ENCODE data around the gene NOTCH1.
A peak's percentile ranks its signal among the peaks of the same experiment; 100 is the strongest.
"Not testable (repeated sequence)": the region's sequence is repeated elsewhere in the genome, so short reads cannot be mapped to it uniquely, and the experiment has no call there.

The NOTCH1 gene

DNA sequence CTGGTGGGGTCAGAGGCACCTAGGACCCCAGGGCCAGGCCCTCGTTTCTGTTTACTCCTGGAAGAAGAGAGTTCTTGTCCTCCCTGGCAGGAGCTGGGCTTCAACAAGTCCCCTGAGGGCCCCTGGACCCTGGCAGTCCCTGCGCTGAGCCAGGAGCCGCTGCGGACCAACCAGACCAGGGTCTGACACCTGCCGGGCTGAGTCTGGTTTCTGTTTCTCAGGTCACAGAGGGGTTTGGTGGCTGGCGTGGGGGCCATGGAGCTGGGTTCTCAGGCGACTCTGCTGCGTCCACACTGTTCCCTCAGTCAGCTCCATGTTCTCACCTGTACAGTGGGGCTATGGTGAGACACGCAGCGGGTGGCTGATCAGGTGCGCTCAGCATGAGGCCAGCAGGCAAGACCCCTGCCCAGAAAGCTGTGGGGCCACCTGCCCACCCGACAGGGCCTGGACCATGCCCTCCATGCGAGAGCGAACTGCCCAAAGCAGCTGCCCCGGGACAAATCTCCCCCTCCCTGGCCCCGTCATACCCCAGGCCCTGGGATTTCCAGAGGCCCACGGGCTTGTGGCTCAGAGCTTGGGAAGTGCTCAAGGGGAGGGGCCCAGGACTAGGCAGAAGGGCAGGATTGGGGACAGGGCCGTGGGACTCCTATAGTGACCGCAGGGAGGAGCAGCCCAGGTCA is 17.9 kb upstream of the NOTCH1 start:
- DNase-seq, result no peak

DNA sequence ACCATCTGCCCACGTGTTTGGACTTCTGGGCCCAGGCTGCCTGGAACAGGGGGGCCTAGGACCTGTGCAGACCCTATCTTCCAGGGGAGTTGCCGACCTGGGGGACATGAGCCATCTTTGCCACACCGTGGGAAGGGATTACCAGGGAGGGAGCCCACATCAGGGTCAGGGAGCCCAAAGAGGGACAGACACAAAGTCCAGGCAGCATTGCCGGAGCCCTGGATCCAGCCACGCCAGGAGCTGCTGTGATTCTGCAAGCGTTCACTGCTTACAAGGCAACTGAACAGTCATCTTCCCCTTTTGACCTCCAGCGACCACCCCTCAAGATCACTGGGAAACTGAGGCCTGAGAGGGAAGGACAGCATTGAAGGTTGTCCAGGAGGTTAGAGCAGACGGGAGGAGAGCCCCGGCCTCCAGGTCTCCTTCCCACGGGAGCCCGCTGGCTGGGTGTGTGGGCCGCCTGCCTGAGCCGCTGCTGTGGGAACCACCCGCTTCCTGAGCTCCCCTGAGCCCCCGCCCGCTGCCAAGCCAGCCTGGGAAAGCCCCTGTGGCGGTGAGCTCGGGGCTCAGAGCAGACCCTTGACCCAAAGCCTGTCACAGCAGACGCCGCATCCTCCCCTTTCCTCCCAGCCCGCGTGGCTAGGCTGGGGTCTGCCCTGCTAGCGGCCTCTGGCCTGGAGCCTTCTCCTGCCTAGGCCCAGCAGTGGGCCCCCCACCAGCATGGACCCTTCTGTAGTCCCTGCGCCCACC is 17.1 kb upstream of the NOTCH1 start:
- DNase-seq, result no peak

DNA sequence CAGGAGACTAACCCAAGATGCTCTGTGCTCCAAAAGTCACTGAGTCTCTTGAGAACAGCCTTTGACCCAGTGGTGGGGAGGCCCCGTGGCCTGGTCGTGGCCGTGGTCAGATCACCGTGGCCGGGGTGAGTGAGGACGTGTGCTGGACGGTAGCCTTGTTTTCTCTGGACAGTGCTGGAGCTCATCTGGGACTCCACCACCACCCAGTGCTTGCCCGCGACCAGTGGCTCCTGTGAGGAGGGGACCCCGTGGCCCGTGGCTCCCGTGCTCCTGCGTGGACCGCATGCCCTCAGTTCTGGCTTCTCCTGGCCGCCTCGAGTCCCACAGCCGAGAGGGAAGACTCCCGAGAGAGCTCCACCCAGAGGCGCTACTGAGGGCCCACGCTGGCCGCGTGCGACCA is 15.9 kb upstream of the NOTCH1 start:
- no peak for DNase-seq

DNA sequence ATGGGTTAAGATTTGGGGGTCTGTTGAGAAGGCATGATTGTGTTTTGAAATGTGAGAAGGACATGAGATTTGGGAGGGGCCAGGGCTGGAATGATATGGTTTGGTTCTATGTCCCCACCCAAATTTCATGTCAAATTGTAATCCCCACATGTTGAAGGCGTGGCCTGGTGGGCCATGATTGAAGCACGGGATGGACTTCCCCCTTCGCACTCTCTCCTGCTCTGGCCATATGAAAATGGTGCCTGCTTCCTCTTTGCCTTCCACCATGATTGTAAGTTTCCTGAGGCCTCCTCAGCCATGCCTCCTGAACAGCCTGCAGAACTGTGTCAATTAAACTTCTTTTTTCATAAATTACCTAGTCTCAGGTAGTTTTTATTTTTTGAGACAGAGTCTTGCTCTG is 14.7 kb upstream of the NOTCH1 start:
- no peak for DNase-seq

DNA sequence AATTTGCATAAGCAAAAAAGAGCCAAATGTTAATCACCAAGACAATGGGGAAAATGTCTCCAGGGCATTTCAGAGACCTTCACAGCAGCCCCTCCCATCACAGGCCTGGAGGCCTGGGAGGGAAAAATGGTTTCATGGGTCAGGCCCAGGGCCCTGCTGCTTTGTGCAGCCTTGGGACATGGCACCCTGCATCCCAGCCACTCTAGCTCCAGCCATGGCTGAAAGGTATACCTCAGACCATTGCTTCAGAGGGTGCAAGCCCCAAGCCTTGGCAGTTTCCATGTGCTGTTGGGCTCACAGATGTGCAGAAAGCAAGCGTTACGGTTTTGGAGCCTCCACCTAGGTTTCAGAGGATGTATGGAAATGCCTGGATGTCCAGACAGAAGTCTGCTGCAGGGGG is 13.5 kb upstream of the NOTCH1 start:
- not testable (repeated sequence) for DNase-seq

DNA sequence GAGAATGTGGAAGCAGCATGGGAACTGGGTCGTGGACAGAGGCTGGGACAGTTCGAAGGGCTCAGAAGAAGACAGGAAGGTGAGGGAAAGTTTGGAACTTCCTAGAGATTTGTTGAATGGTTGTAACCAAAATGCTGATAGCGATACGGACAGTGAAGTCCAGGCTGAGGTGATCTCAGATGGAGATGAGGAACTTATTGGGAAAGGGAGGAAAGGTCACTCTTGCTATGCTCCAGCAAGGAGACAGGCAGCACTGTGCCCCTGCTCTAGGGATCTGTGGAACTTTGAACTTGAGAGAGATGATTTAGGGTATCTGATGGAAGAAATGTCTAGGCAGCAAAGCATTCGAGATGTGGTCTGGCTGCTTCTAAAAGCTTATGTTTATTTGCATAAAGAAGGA is 13.0 kb upstream of the NOTCH1 start:
- DNase-seq, result not testable (repeated sequence)

DNA sequence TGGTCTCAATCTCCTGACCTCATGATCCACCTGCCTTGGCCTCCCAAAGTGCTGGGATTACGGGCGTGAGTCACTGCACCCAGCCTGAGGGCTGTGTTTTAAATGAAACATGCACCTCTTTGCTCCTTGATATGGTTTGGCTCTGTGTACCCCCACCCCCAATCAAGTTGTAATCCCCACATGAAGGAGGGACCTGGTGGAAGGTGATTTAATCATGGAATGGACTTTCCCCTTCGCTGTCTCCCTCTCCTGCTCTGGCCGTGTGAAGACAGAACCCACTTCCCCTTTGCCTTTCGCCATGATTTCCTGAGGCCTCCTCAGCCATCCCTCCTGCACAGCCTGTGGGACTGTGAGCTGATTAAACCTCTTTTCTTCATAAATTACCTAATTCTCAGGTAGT is 12.5 kb upstream of the NOTCH1 start:
- DNase-seq, result no peak

DNA sequence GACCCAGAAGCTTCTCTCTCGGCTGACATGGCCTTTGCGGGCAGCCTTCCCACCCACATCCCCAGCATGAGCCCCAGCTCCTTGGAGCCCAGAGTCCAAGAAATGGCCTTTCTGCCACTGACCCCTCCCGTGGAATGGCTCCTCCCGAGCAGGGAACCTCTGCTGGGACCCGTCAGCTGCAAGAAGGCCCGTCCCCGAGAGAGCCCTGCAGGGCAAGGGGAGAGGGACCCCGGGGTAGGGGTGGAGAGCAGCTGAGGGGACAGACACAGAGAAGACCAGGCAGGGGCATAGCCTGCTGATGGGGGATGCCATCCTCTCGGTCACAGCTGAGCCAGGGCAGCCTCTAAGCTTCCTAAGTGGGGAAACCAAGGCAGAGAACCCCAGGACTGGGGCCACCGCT is 11.2 kb upstream of the NOTCH1 start:
- no peak for DNase-seq

DNA sequence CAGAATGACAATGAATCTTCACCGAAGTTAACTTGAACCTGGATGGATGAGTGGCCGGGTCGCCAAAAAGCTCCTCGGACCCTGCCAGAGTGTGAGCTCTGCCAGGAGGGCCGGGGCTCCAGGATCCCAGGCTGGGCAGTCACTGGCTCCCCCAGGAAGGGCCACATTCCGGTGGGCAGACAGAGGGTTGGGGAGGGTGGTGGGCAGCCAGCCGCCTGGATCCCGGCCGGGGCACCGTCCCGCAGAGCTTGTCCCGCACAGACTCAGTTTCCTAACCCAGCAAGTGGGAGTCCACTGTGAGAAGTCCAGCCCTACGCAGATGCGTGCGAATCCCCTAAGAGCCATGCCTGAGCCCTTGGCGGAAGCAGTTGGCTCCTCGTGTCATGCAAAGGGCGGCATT is 10.3 kb upstream of the NOTCH1 start:
- DNase-seq, result no peak

DNA sequence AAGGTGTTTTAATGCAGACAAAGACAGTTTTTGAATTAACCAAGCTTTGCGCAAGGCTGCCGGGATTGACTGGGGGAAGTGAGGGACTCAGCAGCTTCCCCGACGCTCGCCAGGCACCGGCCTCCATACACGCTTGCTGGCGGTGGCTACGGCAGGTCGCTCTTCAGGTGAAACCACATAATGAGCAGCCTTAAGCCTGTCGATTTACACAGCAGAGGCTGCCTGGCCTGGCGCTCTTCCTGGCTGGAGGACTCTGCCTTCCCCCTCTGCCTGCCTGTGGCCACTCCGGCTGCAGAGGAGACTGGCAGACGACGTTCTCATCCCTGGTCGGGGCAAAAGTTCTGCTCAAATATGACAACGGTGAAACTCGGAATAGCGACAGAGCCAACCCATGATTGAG is 9.0 kb upstream of the NOTCH1 start:
- DNase-seq, result no peak

DNA sequence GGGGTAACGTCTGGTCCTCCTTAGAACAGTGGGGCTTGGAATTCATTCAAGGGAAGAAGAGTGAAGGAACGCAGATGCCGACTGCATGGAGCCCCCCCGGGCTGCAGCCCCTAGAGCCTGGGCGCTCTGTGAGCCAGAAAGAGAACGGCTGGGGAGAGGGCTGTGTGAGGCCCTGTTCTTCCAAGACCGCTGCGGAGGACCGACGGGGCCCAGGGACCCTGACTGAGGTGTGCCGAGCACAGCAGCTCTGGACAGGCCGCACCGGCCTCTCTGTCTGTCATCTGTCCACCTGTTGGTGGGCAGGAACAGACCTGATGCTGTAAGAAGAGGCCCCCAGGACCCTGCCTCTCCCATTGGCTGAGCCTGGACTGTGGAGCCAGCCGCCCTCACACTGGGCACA is 7.7 kb upstream of the NOTCH1 start:
- no peak for DNase-seq

DNA sequence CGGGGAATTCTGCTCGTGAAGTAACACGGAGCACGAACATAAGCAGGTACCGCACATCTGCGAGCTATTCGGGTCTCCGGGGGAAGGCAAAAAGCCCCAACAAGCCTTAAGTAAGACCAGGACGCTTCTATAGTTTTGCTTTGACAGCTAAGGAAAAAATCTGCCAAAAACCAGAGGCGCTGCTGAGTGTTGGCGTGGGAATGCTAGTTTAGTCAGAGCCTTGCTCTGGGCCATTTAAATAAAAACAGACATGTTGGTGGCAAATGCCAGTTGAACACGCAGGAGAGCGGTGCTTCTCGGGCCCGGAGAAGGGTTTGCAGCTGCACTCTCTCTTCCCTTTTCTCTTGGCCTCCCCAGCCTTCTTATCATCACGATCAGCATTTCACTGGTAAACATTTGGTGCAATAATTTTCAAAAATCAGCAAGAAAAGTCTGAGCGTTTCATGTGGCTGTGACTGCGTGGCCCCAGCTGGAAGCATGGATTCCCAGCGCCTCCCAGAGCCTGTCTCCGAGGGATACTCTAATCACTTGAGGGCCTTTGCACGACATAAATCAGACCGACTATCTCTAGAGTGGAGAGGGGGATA is 6.4 kb upstream of the NOTCH1 start:
- DNase-seq, result no peak

DNA sequence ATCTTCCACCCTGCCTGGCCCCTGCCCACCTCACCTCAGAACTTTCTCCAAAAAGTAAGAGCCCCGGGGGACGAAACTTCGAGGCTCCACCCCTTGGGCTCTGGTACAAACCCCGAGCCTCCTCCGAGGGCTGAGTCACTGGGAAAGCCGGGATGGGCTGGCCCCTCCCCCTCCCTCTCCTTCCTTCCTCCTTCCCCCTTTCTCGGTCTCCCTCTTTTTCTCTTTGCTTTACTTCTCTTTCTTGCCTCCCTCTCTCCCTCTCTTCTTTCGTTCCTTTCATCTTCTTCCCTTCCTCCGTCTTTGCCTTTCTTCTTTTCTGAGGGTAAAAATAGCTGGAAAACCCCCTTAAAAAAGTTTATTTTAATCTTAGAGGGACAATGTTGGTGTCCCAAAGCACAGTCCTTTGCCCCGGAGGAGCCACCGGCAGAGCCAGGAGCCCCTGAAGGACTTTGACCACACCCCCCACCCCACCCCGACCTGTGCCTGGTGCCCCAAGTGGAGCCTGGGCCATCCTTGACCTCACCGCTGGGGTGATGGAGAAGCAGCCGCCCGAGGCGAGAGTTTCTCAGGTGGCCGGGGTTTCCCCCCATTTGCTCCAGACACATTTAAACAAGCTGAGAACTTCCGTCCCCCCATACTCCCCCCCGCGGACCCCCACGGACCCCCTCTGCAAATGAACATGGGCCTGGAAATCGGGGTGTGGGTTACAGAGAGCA is 5.7 kb upstream of the NOTCH1 start:
- DNase-seq, result no peak

DNA sequence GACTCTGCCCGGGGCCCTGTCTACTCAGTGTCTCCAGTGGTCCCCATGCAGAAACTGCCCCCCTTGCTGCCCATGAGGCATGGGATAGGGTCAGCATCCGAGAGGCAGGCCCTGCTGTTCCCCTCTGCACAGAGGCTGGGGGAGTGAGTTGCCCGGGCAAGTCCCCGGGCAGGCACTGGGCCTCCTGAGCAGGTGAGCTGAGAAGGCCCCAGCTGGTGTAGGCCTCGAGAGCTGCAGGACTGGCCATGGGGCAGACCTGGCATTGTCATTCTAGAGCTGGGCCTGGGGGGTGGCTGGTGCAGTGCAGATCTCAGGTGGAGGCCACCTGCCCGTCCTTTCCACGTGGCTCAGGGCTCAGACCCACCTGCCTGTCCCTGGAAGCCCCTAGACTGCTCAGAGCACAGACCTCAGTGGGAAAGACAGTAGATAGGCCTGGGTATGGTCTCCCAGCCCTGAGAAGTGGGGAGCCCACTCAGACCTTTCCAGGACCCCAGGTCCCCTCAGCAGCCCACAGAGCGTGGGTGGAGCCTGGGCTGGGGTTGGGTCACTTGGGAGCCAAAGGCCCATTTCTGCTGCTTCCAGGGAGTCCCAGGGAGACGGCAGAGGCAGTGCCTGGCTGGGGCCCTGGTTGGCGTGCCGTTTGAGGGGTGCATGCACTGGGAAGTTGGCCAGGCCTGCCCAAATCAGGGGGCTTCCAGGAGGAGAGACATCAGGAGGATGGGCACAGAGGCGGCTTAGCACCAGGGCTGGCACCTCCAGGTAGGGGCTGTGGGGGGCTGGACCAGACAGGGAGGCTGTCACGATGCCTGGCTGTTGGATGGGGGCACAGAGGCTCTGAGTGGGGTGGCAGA is 4.8 kb upstream of the NOTCH1 start:
- DNase-seq, result no peak

DNA sequence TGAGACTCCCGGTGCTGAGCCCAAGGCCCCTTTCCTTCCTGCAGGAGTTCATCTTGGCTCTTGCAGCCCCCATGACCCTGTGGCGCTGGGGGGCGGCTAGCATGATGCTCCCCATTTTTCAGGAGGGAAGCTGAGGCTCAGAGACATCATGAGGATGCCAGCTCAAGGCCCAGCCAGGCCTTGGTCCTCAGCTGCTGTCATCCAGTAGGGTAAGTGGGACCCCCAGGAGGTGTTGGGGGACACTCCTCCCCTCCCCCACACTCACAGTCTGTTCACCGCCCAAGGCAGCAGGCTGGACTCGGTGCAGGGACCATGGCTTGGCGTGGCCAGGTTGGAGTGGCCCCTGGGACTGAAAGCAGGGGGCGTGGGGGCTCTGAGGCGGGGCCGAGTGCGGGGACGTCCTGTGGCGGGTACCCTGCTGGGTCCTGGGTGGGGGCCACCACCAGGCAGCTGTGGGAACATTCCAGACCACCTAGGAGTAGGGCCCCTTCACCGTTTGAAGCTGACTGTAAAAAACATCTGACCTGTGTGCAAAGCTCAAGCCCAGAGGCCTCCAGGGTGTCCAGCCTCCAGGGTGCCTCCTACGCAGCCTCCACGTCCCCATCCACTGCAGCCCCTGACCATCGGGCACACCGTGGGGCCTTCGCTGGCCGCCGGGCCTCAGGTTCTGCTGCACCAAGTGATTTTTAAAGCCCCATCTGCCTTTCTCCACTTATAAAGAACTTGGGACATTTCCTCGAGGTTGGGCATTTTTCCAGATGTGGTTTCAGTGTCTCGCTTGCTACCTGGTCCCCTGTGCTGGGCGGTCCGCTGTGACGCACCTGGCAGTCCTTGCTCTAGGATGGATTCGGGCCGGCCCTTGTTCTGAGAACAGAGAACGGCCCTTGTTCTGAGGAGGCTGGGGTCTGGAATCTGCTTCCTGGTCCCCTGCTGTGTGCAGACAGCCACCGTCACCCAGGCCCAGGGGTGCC is 3.4 kb upstream of the NOTCH1 start:
- DNase-seq, result no peak

DNA sequence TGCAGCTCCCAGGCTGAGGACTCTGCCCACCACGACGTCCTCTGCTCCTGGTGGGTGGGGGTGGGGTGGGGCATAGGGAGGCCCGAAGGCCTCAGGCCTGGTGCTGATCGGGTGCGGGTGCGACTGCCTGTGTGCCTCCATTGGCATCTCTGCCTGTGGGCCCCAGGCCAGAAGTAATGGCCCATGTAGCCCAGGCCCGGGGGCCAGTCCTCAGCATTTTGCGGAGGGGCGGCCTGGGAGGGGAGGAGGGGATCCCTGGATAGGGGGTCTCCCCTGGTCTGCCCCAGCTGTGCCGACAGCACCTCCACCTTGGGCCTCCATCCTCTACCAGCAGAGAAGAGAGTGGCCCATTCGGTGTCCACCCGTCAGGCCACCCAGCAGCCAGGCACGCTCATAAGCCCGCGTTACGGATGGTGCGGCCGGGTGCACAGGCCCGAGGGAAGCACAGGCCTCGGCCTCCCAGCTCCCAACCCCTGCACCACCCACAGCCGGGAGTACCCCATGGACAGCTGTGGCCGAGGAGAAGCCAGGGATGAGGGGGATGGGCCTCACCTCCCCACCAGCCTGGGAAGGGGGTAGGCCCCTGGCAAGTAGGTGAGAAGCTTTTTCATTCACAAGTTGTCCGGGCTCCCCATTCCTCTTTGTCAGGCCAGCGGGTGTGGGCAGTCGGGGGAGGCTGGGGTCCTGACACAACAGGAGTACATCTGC is 1.8 kb upstream of the NOTCH1 start:
- DNase-seq, result no peak

DNA sequence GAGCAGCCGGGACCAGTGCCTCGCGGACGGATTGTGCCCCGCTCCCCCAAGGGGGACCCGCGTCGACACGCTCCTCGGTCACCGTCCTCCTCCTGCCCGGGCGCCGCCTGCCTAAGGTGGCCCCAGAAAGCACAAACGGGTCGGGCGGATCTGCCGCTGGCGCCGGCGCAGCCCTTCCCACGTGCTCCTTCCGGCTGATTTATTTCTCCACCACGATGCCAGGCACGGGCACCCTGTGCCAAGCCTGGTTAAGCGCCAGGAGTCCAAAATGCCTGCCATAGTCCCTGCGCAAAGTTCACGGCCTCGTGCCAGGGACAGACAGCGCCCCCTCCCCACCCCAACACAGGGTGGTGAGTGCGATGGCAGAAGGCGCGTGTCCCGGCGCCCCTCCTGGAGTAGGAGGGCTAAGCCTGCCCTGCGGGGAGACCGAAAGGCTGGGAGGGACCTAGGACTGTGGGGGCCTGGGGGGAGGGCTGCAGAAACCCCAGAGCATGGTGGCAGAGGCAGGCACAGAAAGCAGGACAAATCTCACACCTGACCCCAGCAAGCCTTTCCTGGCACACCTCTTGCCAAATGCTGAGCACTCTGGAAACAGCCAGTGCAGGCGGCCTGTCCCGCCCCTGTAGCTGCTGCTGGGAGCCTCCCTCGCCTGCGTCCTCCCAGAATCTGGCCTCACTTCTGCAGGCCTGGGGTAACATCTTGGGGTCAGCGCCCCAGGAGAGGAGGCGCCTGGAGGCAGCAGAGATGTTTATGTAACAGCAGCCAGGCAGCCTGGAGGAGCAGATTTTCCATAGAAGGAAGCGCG is 1.1 kb upstream of the NOTCH1 start:
- DNase-seq, result peak; percentile 25

DNA sequence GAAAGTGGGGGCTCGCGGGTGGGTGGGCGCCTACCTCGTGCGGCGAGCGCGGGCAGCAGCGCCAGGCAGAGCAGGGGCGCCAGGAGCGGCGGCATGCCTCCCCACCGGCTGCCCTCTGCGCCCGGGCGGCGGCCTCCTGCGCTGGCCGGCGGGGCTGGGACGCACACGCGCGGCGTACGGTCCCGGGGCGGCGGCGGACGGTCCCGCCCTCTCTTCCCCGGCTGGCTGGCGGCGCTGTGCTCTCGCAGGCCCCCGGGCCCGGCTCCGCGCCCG is 220 bp downstream of the NOTCH1 start:
- no peak for DNase-seq

DNA sequence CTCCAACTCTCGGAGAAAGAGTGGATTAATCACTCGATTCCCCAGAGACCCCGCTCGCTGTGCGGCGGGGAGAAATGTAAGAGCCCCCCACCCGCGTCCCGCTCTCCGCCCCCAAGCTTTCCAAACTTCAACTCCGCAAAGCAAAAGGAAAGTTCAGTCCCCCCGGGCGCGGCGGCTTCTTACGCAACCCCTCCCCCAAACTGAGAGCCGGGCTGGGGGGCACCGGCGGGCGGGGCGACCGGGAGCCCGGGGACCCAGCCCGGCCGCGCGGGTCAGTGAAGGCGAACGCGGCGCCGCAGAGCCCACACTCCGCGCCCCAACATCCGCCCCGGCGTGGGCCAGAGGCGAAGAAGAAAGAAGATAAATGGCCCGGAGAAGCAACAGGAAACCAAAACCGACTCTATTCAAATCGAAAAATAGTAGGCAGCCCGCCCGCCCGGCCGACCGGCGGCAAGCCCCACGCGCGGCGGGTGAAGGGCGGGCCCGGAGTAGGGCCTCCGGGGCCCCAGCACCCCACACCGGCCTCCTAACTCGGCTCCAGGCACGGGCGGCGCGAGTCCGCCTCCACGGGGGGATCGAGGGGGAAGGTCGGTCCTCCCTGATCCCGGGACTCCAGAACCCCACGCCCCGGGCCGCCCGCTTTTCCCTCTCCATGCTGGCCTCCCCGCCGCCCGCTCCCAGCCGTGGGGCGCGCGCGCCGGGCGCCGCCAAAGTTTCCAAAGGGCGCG is 720 bp downstream of the NOTCH1 start:
- no peak for DNase-seq

DNA sequence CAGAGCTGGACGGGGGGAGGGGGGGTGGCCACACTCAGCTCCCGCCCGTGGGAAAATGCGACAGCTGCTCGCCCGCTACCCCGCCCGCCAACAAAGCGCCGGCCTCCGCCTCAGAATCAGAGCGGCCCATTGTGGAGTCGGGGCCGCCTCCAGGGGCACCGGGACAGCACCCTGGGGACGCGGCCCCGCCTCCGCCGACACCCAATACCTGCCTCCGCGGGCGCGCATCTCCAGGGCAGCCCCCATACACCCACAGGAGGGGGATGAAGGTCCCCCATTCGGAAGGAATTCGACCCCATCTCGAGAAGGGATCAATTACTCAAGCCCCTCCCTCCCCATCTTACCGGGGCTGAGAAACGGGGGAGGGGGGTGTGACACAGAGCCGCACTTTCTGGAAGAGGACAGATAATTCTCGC is 1.3 kb downstream of the NOTCH1 start:
- DNase-seq, result no peak
